Fibroblast of the aortic adventitia (primary cell): Measurements from ENCODE around the gene AIPL1. TPM values are rescaled to one million over a fixed set of nuclear protein-coding genes. Genes with fewer than 3 reads are reported as not detected.

ENCODE experiments used
- DNase-seq: peaks from one replicate; pipeline ENCODE4 v3.0.0-alpha.2; 2010; ENCODE audit warnings: low read depth
- H3K4me3 ChIP-seq: 2 replicates; pipeline ENCODE4 v1.5.1; 2011; ENCODE audit warnings: low read depth, mild to moderate bottlenecking, control low read depth, low read length, moderate library complexity
- CTCF ChIP-seq: IDR thresholded peaks from 2 replicates; pipeline ENCODE4 v1.5.1; 2011; ENCODE audit warnings: mild to moderate bottlenecking, low read length, control low read depth, inconsistent platforms; ENCODE audit not compliant: insufficient read depth
- total RNA-seq: library from RNA; depleted of rRNA; stranded (reverse); fragments of >200 nt; gene quantifications from 2 replicates; pipeline ENCODE4 v1.2.3, GENCODE V29; 2012; ENCODE audit warnings: low replicate concordance

The AIPL1 gene
- total RNA-seq, 1 donor: 0.09 TPM

GRCh38 chr17:6477831-6478383, 43.0 kb upstream of the AIPL1 start:
- no peak for TF ChIP-seq CTCF
- no peak overlapping the region for H3K4me3 ChIP-seq
- no peak for DNase-seq

GRCh38 chr17:6476810-6477179, 41.9 kb upstream of the AIPL1 start:
- no peak overlapping the region for H3K4me3 ChIP-seq
- DNase-seq: no peak
- TF ChIP-seq CTCF: no peak

GRCh38 chr17:6476076-6476809, 41.3 kb upstream of the AIPL1 start:
- no peak for TF ChIP-seq CTCF
- no peak for DNase-seq
- no peak overlapping the region for H3K4me3 ChIP-seq

- no peak for DNase-seq
- no peak for TF ChIP-seq CTCF
Observed at GRCh38 chr17:6475411-6475810, 40.5 kb upstream of the AIPL1 start.

GRCh38 chr17:6474906-6475305, 40.0 kb upstream of the AIPL1 start:
- DNase-seq: no peak
- H3K4me3 ChIP-seq: no peak overlapping the region
- no peak for TF ChIP-seq CTCF

More at GRCh38 chr17:6475411-6475810, 40.5 kb upstream of the AIPL1 start:
- no peak overlapping the region for H3K4me3 ChIP-seq

- H3K4me3 ChIP-seq: no peak overlapping the region
- DNase-seq: no peak
- TF ChIP-seq CTCF: no peak
Observed at GRCh38 chr17:6474376-6474775, 39.5 kb upstream of the AIPL1 start.
